ENCODE data around the gene OLFM4.

- TF ChIP-seq CTCF (conservative IDR thresholded peaks at IDR 0.05; ENCODE audit: low read length) (no peak), EZH2phosphoT487 (IDR thresholded peaks at IDR 0.05; ENCODE audit: borderline replicate concordance, low read depth, low read length) (no peak)
These were observed 61.8 kb downstream of the OLFM4 start for GRCh38 chr13:53090461-53090860.

Data from OCI-LY7 (cell line).